ENCODE results near the gene ALK.

ALK gene

GRCh38 chr2:29480426-29480825 lies 441.0 kb downstream of the ALK start:
- DNase-seq, result no peak

- no peak for DNase-seq
Measured at GRCh38 chr2:29479401-29479800, 442.0 kb downstream of the ALK start.

- no peak for DNase-seq
Measured at GRCh38 chr2:29478641-29479040, 442.7 kb downstream of the ALK start.

GRCh38 chr2:29477186-29477585 lies 444.2 kb downstream of the ALK start:
- no peak for DNase-seq

GRCh38 chr2:29475499-29475898 lies 445.9 kb downstream of the ALK start:
- DNase-seq, result no peak

- no peak for DNase-seq
Measured at GRCh38 chr2:29469961-29470360, 451.4 kb downstream of the ALK start.

GRCh38 chr2:29469516-29469915 lies 451.9 kb downstream of the ALK start:
- no peak for DNase-seq

- no peak for DNase-seq
Measured at GRCh38 chr2:29463181-29463900, 458.0 kb downstream of the ALK start.

GRCh38 chr2:29462293-29462692 lies 459.1 kb downstream of the ALK start:
- DNase-seq, result no peak

- no peak for DNase-seq
Measured at GRCh38 chr2:29460190-29460589, 461.2 kb downstream of the ALK start.

- no peak for DNase-seq
Measured at GRCh38 chr2:29459445-29460179, 461.8 kb downstream of the ALK start.

- no peak for DNase-seq
Measured at GRCh38 chr2:29456429-29456828, 465.0 kb downstream of the ALK start.

- DNase-seq, result no peak
Measured at GRCh38 chr2:29455200-29455860, 466.1 kb downstream of the ALK start.

GRCh38 chr2:29452036-29452435 lies 469.4 kb downstream of the ALK start:
- no peak for DNase-seq

- DNase-seq, result no peak
Measured at GRCh38 chr2:29450596-29451222, 470.7 kb downstream of the ALK start.

- DNase-seq, result no peak
Measured at GRCh38 chr2:29449499-29449898, 471.9 kb downstream of the ALK start.

GRCh38 chr2:29448096-29448688 lies 473.2 kb downstream of the ALK start:
- DNase-seq, result no peak

- no peak for DNase-seq
Measured at GRCh38 chr2:29447513-29447912, 473.9 kb downstream of the ALK start.

- DNase-seq, result no peak
Measured at GRCh38 chr2:29446847-29447246, 474.5 kb downstream of the ALK start.

GRCh38 chr2:29444150-29444549 lies 477.2 kb downstream of the ALK start:
- no peak for DNase-seq

- DNase-seq, result no peak
Measured at GRCh38 chr2:29443627-29444026, 477.8 kb downstream of the ALK start.

GRCh38 chr2:29443151-29443550 lies 478.2 kb downstream of the ALK start:
- DNase-seq, result no peak
